Naive thymus-derived CD4-positive, alpha-beta T cell (primary cell): ENCODE data around the gene BCKDHA. TPM values are rescaled to one million over a fixed set of nuclear protein-coding genes. Genes with fewer than 3 reads are reported as not detected.
"Not testable (repeated sequence)": the region's sequence is repeated elsewhere in the genome, so short reads cannot be mapped to it uniquely, and the experiment has no call there.

Experiments
- ATAC-seq: fragments of 150-1000 bp; cut with Tn5 transposase; 2 replicates; pipeline ENCODE4 v1.10.0; 2021; ENCODE audit warnings: mild to moderate bottlenecking, moderate library complexity
- CTCF ChIA-PET: fragments of 350-600 bp; sonication (Branson Sonifier 250); formaldehyde crosslinking; loops from one replicate; lab custom pipeline; 2021; ENCODE audit warnings: antibody characterized with exemption; lab: Charles Lee
- POLR2A ChIA-PET: fragments of 350-600 bp; sonication (Branson Sonifier 250); formaldehyde crosslinking; loops from one replicate; lab custom pipeline; 2021; ENCODE audit warnings: antibody characterized with exemption, inconsistent platforms; lab: Charles Lee
- DNase-seq, 9 donors: peaks; one replicate each; pipeline versions ENCODE4 v3.0.0 to v3.0.0-alpha.2; 2020 to 2022; ENCODE audit warnings: mixed read lengths in 1 of 9
- H3K27ac ChIP-seq: one replicate; pipeline ENCODE4 v1.7.0; 2013; ENCODE audit warnings: mild to moderate bottlenecking, low read depth, low read length, moderate library complexity
- H3K27me3 ChIP-seq, 2 donors: one replicate each; pipeline ENCODE4 v1.7.0; 2013; ENCODE audit warnings: low read length in 2 of 2, mild to moderate bottlenecking in 2 of 2, moderate library complexity in 2 of 2; ENCODE audit not compliant: control insufficient read depth in 2 of 2, insufficient read depth in 2 of 2
- H3K36me3 ChIP-seq, 3 experiments: 1 replicate in 2 of 3; 2 replicates in 1 of 3; pipeline ENCODE4 v1.7.0; 2013; ENCODE audit warnings: low read length in 3 of 3, mild to moderate bottlenecking in 3 of 3, moderate library complexity in 1 of 3; ENCODE audit not compliant: insufficient read depth in 3 of 3, control insufficient read depth in 2 of 3
- H3K4me1 ChIP-seq, 2 donors: one replicate each; pipeline ENCODE4 v1.7.0; 2013; ENCODE audit warnings: low read length in 2 of 2, mild to moderate bottlenecking in 2 of 2, moderate library complexity in 1 of 2; ENCODE audit not compliant: control insufficient read depth in 2 of 2, insufficient read depth in 2 of 2
- H3K4me3 ChIP-seq: 2 replicates; pipeline ENCODE4 v1.7.0; 2013; ENCODE audit warnings: mild to moderate bottlenecking, low read length
- H3K9me3 ChIP-seq, 3 experiments: 1 replicate in 2 of 3; 2 replicates in 1 of 3; pipeline ENCODE4 v1.7.0; 2013; ENCODE audit warnings: low read length in 3 of 3; ENCODE audit not compliant: control insufficient read depth in 2 of 3
- H3K27ac Mint-ChIP-seq, 9 donors: one replicate each; pipeline ENCODE4 v1.8.0; 2020 to 2022; ENCODE audit warnings: mixed read lengths in 9 of 9, mild to moderate bottlenecking in 8 of 9, moderate library complexity in 5 of 9, inconsistent platforms in 2 of 9
- H3K27me3 Mint-ChIP-seq, 5 donors: one replicate each; pipeline ENCODE4 v1.8.0; 2021 to 2022; ENCODE audit warnings: mixed read lengths in 5 of 5, mild to moderate bottlenecking in 1 of 5
- H3K36me3 Mint-ChIP-seq, 5 donors: one replicate each; pipeline ENCODE4 v1.8.0; 2020 to 2022; ENCODE audit warnings: mixed read lengths in 5 of 5, mild to moderate bottlenecking in 3 of 5, inconsistent platforms in 1 of 5
- H3K4me1 Mint-ChIP-seq, 7 donors: one replicate each; pipeline ENCODE4 v1.8.0; 2020 to 2022; ENCODE audit warnings: mixed read lengths in 7 of 7, mild to moderate bottlenecking in 3 of 7, inconsistent platforms in 1 of 7
- H3K4me3 Mint-ChIP-seq, 10 donors: one replicate each; pipeline ENCODE4 v1.8.0; 2020 to 2022; ENCODE audit warnings: mild to moderate bottlenecking in 10 of 10, mixed read lengths in 10 of 10, moderate library complexity in 6 of 10, inconsistent platforms in 2 of 10
- H3K9me3 Mint-ChIP-seq, 11 donors: one replicate each; pipeline ENCODE4 v1.8.0; 2020 to 2022; ENCODE audit warnings: mixed read lengths in 11 of 11, mild to moderate bottlenecking in 4 of 11, inconsistent platforms in 1 of 11, moderate library complexity in 1 of 11
- intact Hi-C, 2 donors: fragments of 100-400 bp; cut with micrococcal nuclease; formaldehyde crosslinking; loops; one replicate each; pipeline ENCODE4 v1.15.1; 2023
- polyA plus RNA-seq, 2 donors: library from polyadenylated mRNA; unstranded; fragments of 300-500 nt; fragmentation: Illumina TruSeq; gene quantifications; one replicate each; pipeline ENCODE4 v1.2.3, GENCODE V29; 2021
- total RNA-seq, 6 experiments: library from RNA in 5 of 6; stranded (reverse) in 5 of 6; gene quantifications; 1 replicate in 5 of 6; 2 replicates in 1 of 6; pipeline ENCODE4 v1.2.3 and lab custom pipeline; 2021 to 2026

BCKDHA gene
- total and polyA plus RNA-seq, 7 experiments from 2014 or later, result 19.4 to 55.9 (median 21.4) TPM

DNA sequence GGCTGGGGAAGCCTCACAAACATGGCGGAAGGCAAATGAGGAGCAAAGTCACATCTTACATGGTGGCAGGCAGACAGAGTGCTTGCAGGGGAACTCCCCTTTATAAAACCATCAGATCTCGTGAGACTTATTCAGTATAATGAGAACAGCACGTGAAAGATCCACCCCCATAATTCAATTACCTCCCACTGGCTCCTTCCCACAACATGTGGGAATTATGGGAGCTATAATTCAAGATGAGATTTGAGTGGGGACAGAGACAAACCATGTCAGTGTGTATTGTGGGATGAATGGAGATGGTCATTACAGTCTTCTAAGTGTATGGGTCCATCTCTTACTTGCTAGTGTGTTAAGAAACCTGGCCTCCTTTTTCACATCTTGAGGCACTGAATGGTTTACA lies 4.4 kb downstream of the BCKDHA start:
- peaks cover 26 to 52% (median 41%) of the 10 kb centered on the region in 7 donors for H3K4me1 Mint-ChIP-seq
- peaks cover 0 to 4% (median 3%) of the 10 kb centered on the region in 5 donors for H3K36me3 Mint-ChIP-seq
- no peaks in the 10 kb centered on the region for H3K27me3 Mint-ChIP-seq
- CTCF ChIA-PET, result no interaction called here
- no peaks in the 10 kb centered on the region for H3K9me3 Mint-ChIP-seq
- Histone ChIP-seq H3K27me3 (no peaks in the 10 kb centered on the region), H3K4me3 (no peak overlapping the region), H3K9me3 (no peaks in the 10 kb centered on the region), H3K27ac (no peak overlapping the region), H3K4me1 (peaks cover 11% of the 10 kb centered on the region in 2 donors), H3K36me3 (peaks cover 0 to 17% (median 0%) of the 10 kb centered on the region in 3 experiments)
- ATAC-seq (no peak), DNase-seq (no peak)
- no peak overlapping the region for H3K27ac Mint-ChIP-seq
- POLR2A ChIA-PET, result no interaction called here
- intact Hi-C loops, result no loop called here
- no peak overlapping the region for H3K4me3 Mint-ChIP-seq

- Mint-ChIP-seq H3K4me3 (no peak overlapping the region), H3K27ac (peak overlapping the region in 1 of 9 donors; percentile 77), H3K27me3 (no peaks in the 10 kb centered on the region), H3K36me3 (peaks cover 0 to 3% (median 3%) of the 10 kb centered on the region in 5 donors), H3K4me1 (peaks cover 18 to 44% (median 30%) of the 10 kb centered on the region in 7 donors), H3K9me3 (no peaks in the 10 kb centered on the region)
- Histone ChIP-seq H3K36me3 (peaks cover 0 to 14% (median 0%) of the 10 kb centered on the region in 3 experiments), H3K9me3 (no peaks in the 10 kb centered on the region), H3K27ac (no peak overlapping the region), H3K27me3 (no peaks in the 10 kb centered on the region), H3K4me1 (peaks cover 6 to 8% of the 10 kb centered on the region in 2 donors), H3K4me3 (no peak overlapping the region)
- ChIA-PET POLR2A (no interaction called here), CTCF (no interaction called here)
- no peak for DNase-seq
- intact Hi-C loops, result no loop called here
- no peak for ATAC-seq
Measured at GRCh38 chr19:41403181-41403970, 5.8 kb downstream of the BCKDHA start.

- H3K4me1 Mint-ChIP-seq, result peaks cover 4 to 42% (median 27%) of the 10 kb centered on the region in 7 donors
- no peak overlapping the region for H3K4me3 Mint-ChIP-seq
- DNase-seq (no peak), ATAC-seq (no peak)
- ChIA-PET CTCF (no interaction called here), POLR2A (interaction anchor here (0.7 to 0.8 kb wide), 2 partner anchors 31 to 42 kb away, joined by 3 read pairs; partner anchors contain the start of gene B9D2)
- intact Hi-C loops, result no loop called here
- H3K27ac Mint-ChIP-seq, result no peak overlapping the region
- Histone ChIP-seq H3K9me3 (no peaks in the 10 kb centered on the region), H3K4me1 (peaks cover 0 to 4% of the 10 kb centered on the region in 2 donors), H3K27me3 (no peaks in the 10 kb centered on the region), H3K27ac (no peak overlapping the region), H3K36me3 (peaks cover 0 to 16% (median 0%) of the 10 kb centered on the region in 3 experiments), H3K4me3 (no peak overlapping the region)
- no peaks in the 10 kb centered on the region for H3K27me3 Mint-ChIP-seq
- H3K36me3 Mint-ChIP-seq, result peaks cover 0 to 7% (median 3%) of the 10 kb centered on the region in 5 donors
- no peaks in the 10 kb centered on the region for H3K9me3 Mint-ChIP-seq
Measured at GRCh38 chr19:41405776-41406175, 8.2 kb downstream of the BCKDHA start.

DNA sequence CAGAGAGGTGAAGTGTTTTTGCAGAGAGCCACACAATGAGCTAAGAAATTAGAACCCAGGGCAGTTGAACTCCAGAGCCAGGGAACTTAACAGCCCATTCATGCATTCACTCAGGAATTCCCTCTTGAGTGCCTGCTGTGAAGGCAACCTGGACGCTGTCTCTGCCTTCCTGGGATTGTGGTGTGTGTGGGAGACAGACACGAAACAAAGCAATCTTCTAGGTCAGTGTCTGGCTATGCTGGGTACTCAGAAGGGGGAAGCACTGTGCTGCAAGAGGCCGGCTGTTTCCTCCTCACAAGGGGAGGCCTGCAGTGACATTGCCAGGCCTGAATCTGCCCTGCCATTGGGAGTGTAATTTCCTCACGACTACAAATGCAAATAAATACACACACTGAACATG lies 9.7 kb downstream of the BCKDHA start:
- H3K27me3 ChIP-seq, result no peaks in the 10 kb centered on the region
- H3K4me1 ChIP-seq, result peaks cover 0 to 4% of the 10 kb centered on the region in 2 donors
- Mint-ChIP-seq H3K4me1 (peaks cover 4 to 33% (median 22%) of the 10 kb centered on the region in 7 donors), H3K4me3 (no peak overlapping the region), H3K9me3 (no peaks in the 10 kb centered on the region), H3K27ac (peak overlapping the region in 4 of 9 donors; percentile 12 to 41 (median 24)), H3K36me3 (peaks cover 0 to 7% (median 3%) of the 10 kb centered on the region in 5 donors), H3K27me3 (no peaks in the 10 kb centered on the region)
- no peak overlapping the region for H3K4me3 ChIP-seq
- DNase-seq (no peak), ATAC-seq (no peak)
- ChIA-PET POLR2A (interaction anchor here (0.6 to 0.8 kb wide), 2 partner anchors 28 to 220 kb away, joined by 3 to 4 read pairs; partner anchors contain the start of gene CEACAM4), CTCF (interaction anchor here (1.0 kb wide), 1 partner anchor 18 kb away, joined by 3 read pairs; no protein-coding TSS in a partner anchor)
- intact Hi-C loops, result no loop called here
- H3K9me3 ChIP-seq, result no peaks in the 10 kb centered on the region
- H3K36me3 ChIP-seq, result peaks cover 0 to 30% (median 0%) of the 10 kb centered on the region in 3 experiments
- no peak overlapping the region for H3K27ac ChIP-seq

DNA sequence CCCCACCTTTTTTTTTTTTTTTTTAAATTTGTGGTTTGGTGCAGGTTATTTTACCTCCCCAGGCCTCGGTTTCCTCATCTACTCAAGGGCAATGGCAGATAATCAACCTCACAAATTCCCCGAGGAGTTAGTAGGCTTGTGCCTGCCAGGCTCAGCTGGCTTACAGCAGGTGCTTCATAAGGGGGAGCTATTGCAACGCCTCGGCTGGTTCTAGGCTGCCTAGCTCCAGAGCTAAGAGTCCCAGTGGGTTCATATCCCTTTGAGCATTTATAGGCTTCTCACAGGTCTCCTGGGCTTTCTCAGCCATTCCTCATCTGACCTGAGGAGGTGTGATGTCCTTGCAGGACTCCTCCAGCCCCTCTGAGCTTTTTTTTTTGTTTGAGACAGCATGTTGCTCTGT lies 10.6 kb downstream of the BCKDHA start:
- ATAC-seq (no peak), DNase-seq (no peak)
- ChIA-PET CTCF (interaction anchor here (0.6 to 1.0 kb wide), 2 partner anchors 17 to 30 kb away, joined by 3 to 4 read pairs; no protein-coding TSS in a partner anchor), POLR2A (interaction anchor here (1.8 kb wide), 1 partner anchor 32 kb away, joined by 4 read pairs; no protein-coding TSS in a partner anchor)
- Histone ChIP-seq H3K9me3 (no peaks in the 10 kb centered on the region), H3K36me3 (peaks cover 0 to 31% (median 0%) of the 10 kb centered on the region in 3 experiments), H3K4me1 (peaks cover 0 to 4% of the 10 kb centered on the region in 2 donors), H3K27ac (no peak overlapping the region), H3K27me3 (no peaks in the 10 kb centered on the region), H3K4me3 (no peak overlapping the region)
- H3K36me3 Mint-ChIP-seq, result peaks cover 0 to 7% (median 3%) of the 10 kb centered on the region in 5 donors
- peaks cover 4 to 28% (median 19%) of the 10 kb centered on the region in 7 donors for H3K4me1 Mint-ChIP-seq
- H3K27ac Mint-ChIP-seq, result no peak overlapping the region
- H3K27me3 Mint-ChIP-seq, result no peaks in the 10 kb centered on the region
- intact Hi-C loops, result no loop called here
- H3K9me3 Mint-ChIP-seq, result no peaks in the 10 kb centered on the region
- H3K4me3 Mint-ChIP-seq, result no peak overlapping the region

DNA sequence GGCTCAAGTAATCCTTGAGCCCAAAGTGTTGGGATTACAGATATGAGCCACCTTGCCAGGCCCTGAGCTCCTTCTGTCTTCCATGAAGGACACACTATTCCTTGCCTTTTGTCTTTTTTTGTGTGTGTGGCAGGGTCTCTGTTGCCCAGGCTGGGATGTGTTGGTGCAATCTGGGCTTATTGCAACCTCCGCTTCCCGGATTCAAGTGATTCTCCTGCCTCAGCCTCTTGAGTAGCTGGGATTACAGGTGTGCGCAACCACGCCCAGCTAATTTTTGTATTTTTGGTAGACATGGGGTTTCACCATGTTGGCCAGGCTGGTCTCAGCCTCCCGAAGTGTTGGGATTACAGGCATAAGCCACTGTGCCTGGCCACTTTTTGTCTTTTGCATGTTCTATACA lies 11.2 kb downstream of the BCKDHA start:
- Mint-ChIP-seq H3K4me1 (peaks cover 0 to 29% (median 16%) of the 10 kb centered on the region in 7 donors), H3K27ac (peak overlapping the region in 1 of 9 donors; percentile 43)
- H3K4me3 Mint-ChIP-seq, H3K9me3 Mint-ChIP-seq, H3K27me3 ChIP-seq, H3K4me3 ChIP-seq, H3K27me3 Mint-ChIP-seq, intact Hi-C loops, H3K36me3 Mint-ChIP-seq, ATAC-seq, DNase-seq, H3K9me3 ChIP-seq, H3K27ac ChIP-seq, CTCF ChIA-PET, H3K4me1 ChIP-seq: not testable (repeated sequence)
- POLR2A ChIA-PET, result interaction anchor here (1.8 kb wide), 1 partner anchor 31 kb away, joined by 4 read pairs; no protein-coding TSS in a partner anchor
- peaks cover 0 to 33% (median 0%) of the 10 kb centered on the region in 3 experiments for H3K36me3 ChIP-seq
